ENCODE data around the gene DOCK1. TPM values are rescaled to one million over a fixed set of nuclear protein-coding genes. Genes with fewer than 3 reads are reported as not detected.
"Not testable (repeated sequence)": the region's sequence is repeated elsewhere in the genome, so short reads cannot be mapped to it uniquely, and the experiment has no call there.

DOCK1 gene
- total and polyA plus RNA-seq, 3 donors from 2014 or later: 19.0 to 46.2 (median 32.0) TPM

- H3K27ac ChIP-seq: no peak overlapping the region
- intact Hi-C loops (cut with DNase I; ENCODE audit: low total_unique reads): no loop called here
- TF ChIP-seq, protein P1, sequence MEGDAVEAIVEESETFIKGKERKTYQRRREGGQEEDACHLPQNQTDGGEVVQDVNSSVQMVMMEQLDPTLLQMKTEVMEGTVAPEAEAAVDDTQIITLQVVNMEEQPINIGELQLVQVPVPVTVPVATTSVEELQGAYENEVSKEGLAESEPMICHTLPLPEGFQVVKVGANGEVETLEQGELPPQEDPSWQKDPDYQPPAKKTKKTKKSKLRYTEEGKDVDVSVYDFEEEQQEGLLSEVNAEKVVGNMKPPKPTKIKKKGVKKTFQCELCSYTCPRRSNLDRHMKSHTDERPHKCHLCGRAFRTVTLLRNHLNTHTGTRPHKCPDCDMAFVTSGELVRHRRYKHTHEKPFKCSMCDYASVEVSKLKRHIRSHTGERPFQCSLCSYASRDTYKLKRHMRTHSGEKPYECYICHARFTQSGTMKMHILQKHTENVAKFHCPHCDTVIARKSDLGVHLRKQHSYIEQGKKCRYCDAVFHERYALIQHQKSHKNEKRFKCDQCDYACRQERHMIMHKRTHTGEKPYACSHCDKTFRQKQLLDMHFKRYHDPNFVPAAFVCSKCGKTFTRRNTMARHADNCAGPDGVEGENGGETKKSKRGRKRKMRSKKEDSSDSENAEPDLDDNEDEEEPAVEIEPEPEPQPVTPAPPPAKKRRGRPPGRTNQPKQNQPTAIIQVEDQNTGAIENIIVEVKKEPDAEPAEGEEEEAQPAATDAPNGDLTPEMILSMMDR (IDR thresholded peaks at IDR 0.05): no peak
- no peak for TF ChIP-seq POLR2A (IDR thresholded peaks at IDR 0.05)
- no peaks in the 10 kb centered on the region for H3K9me3 ChIP-seq
- WGBS, 2 donors: 78 to 92% methylated on average over 8 of the region's 8 CpGs
- H3K36me3 ChIP-seq (ENCODE audit: low read depth, missing control alignments): no peaks in the 10 kb centered on the region
- no peaks in the 10 kb centered on the region for H3K27me3 ChIP-seq
- no peak for DNase-seq
- H3K4me1 ChIP-seq: no peaks in the 10 kb centered on the region
- no peak overlapping the region for H3K4me3 ChIP-seq
Measured at GRCh38 chr10:127306479-127306878, 401.3 kb downstream of the DOCK1 start.

DNA sequence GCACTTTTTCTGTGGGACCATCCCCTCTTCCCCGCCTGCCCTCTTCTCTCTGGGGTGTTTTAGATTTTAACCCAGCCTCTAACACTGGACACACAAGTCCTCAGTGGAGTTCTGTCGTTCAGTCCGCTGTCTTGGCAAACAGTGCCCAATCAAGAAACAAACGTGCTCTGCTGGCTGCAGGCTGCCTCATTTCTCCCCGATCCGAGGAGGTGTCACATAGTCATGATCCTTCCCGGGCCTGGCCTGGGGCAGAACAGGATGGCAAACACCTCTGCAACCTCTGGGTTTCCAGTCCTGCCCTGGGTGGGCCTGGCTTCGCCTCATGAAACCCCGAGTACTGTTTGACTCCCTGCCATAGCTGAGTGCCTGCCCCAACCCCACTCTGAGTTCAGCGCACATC lies 402.1 kb downstream of the DOCK1 start:
- TF ChIP-seq POLR2A (IDR thresholded peaks at IDR 0.05): no peak
- TF ChIP-seq, protein P1 (IDR thresholded peaks at IDR 0.05): no peak
- Histone ChIP-seq H3K9me3 (no peaks in the 10 kb centered on the region), H3K36me3 (ENCODE audit: low read depth, missing control alignments) (no peaks in the 10 kb centered on the region), H3K4me3 (no peak overlapping the region), H3K4me1 (no peaks in the 10 kb centered on the region), H3K27ac (no peak overlapping the region), H3K27me3 (no peaks in the 10 kb centered on the region)
- DNase-seq: no peak
- WGBS, 2 donors: 94 to 97% methylated on average over 10 of the region's 10 CpGs
- intact Hi-C loops (cut with DNase I; ENCODE audit: low total_unique reads): no loop called here

GRCh38 chr10:127308031-127308430 lies 402.8 kb downstream of the DOCK1 start:
- WGBS, 2 donors: 94 to 99% methylated on average over 5 of the region's 5 CpGs
- intact Hi-C loops (cut with DNase I; ENCODE audit: low total_unique reads): no loop called here

GRCh38 chr10:127309619-127310018 lies 404.4 kb downstream of the DOCK1 start:
- intact Hi-C loops (cut with DNase I; ENCODE audit: low total_unique reads); H3K27me3 ChIP-seq; H3K9me3 ChIP-seq; H3K4me1 ChIP-seq; H3K4me3 ChIP-seq; DNase-seq; H3K27ac ChIP-seq; H3K36me3 ChIP-seq (ENCODE audit: low read depth, missing control alignments): not testable (repeated sequence)
- WGBS, 2 donors: 86 to 94% methylated on average over 2 of the region's 2 CpGs

More at GRCh38 chr10:127308031-127308430, 402.8 kb downstream of the DOCK1 start:
- TF ChIP-seq, protein P1 (IDR thresholded peaks at IDR 0.05): no peak
- TF ChIP-seq POLR2A (IDR thresholded peaks at IDR 0.05): no peak
- no peak overlapping the region for H3K4me3 ChIP-seq
- DNase-seq: no peak
- no peaks in the 10 kb centered on the region for H3K27me3 ChIP-seq
- H3K9me3 ChIP-seq: no peaks in the 10 kb centered on the region
- H3K27ac ChIP-seq: no peak overlapping the region
- H3K4me1 ChIP-seq: no peaks in the 10 kb centered on the region
- H3K36me3 ChIP-seq (ENCODE audit: low read depth, missing control alignments): no peaks in the 10 kb centered on the region

DNA sequence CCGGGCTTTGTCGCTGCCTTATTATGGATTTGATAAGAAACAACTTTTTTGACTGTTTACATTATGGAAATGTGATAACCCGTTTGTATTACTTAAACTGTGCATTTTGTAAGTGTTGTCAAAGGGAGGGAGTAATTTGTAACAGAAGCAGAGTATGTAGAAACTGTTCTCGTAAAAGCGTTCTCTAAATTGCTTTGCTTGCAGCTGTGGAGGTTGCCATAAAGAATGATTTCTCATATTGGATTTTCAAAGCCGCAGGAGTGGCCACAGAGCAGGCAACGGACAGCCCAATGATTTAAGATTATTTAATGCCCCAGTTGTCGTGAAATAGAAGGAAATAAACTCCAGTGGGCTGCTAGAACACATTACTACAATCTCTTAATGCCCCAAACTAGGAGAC lies 405.2 kb downstream of the DOCK1 start:
- Histone ChIP-seq H3K36me3 (ENCODE audit: low read depth, missing control alignments) (no peaks in the 10 kb centered on the region), H3K4me1 (no peaks in the 10 kb centered on the region), H3K4me3 (no peak overlapping the region), H3K27ac (no peak overlapping the region), H3K27me3 (no peaks in the 10 kb centered on the region), H3K9me3 (no peaks in the 10 kb centered on the region)
- DNase-seq: no peak
- 76 to 85% methylated on average over 8 of the region's 8 CpGs for WGBS, 2 donors
- TF ChIP-seq POLR2A (IDR thresholded peaks at IDR 0.05): no peak
- TF ChIP-seq, protein P1 (IDR thresholded peaks at IDR 0.05): no peak
- intact Hi-C loops (cut with DNase I; ENCODE audit: low total_unique reads): no loop called here
